Stimulated activated CD4-positive, alpha-beta T cell treated with anti-CD3 and anti-CD28 coated beads, Interleukin-2, amount 100 ng/mL, for 48 hours (primary cell): Measurements from ENCODE around the gene MAEA.

Experiments
- DNase-seq, 2 donors: peaks; one replicate each; pipeline ENCODE4 v3.0.0-alpha.2; 2020

The MAEA gene

DNA sequence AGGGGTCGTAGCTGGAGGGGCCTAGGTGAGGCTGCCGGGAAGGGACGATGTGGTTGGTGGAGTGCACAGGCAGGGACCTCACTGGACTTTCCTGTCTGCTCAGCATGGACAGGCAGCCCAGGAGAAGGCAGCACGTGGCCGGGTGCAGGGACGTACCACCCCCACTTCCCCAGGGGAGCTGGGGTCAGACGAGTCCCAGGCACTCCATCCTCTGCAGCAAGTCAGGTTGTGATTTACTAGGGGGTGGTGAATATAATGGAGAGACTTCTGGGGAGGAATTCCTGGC is 39.2 kb upstream of the MAEA start:
- DNase-seq, result no peak

DNA sequence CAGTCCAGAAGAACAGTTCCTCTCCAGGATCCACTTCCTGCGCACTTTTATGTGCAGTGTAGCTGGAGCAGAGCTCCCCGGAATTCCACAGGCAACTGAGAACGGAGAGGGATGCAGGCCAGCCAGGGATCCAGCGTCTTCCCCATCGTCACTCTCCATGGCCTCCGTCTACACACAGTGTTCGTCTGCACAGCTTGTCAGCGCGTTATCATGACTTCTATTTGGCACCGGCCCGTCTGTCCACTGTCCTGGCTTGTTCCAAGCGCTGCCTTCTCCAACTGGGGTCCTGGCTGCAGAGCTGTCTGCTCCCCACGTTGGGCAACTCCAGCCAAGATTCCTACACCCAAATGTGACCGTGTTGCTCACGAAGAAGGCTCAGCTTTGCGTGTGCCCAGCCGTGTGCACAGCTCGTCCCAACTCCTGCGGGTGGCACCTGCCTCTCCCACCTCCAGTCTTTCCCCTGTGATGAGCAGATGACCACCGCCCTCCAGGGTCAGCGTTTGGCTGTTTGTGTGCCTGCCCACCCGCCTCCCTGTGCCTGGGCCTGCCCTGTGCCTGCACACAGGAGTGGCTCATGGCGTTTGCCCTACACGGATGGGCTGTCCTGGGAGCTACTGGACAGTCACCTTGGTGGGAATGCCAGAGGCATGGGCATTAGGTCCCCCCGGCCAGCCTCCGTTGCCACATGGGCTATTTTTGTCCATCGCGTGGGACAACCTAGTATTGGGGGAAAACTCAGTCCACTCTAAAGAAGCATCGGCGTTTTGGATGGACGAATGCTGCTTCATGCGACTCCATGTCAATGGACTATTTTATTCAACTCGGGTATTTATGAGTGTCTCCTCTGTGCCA is 38.5 kb upstream of the MAEA start:
- DNase-seq, result no peak

DNA sequence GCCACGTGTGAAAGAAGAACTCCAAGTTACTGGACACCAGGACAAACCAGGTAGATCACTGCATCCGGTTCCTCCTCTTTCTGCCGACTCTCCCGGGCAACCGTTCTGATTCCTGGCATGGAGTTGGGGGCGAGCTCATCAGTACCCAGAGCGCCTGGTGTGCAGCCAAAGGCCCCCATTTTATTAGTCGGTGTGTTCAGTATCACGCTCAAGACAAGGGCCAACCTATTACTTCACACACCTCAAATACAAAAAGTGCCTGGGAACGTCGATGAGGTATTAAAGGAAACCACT is 38.0 kb upstream of the MAEA start:
- DNase-seq, result no peak

GRCh38 chr4:1252928-1253492 is 36.7 kb upstream of the MAEA start:
- DNase-seq, result no peak

DNA sequence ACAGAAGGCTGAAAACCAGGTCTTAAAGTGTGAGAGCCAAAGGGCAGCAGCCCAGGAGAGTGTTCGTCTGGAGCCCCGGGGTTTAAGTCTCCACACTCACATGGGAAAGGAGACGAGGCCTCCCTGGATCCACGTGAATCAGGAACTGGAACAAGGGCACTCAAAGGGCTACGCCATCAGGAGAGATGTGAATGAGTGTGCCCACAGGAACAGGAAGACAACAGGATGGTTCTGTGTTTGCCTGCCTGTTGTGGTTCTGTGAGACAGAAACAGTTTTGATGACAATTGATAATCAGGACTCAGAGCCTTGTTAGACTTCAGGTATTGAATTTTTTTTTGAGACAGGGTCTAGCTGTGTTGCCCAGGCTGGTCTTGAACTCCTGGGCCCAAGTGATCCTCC is 35.9 kb upstream of the MAEA start:
- no peak for DNase-seq

DNA sequence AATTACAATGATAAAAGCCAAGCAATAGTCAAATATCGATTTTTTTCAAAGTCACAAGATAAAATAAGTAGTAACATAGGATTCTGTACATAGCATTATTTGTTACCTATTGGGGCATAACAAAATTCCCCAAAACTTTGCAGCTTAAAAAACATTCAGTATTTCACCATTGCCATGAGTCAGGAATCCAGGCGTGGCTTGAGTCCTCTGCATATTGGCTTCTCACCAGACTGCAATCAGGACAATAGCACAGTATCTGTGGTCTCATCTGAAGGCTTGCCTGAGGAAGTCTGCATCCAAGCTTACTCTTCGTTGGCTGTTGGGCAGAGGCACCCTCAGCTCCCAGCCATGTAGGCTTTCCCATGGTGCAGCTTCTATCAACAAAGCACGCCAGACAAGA is 34.5 kb upstream of the MAEA start:
- DNase-seq, result no peak

GRCh38 chr4:1255699-1256098 is 34.0 kb upstream of the MAEA start:
- DNase-seq, result no peak

- no peak for DNase-seq
These were observed 31.2 kb upstream of the MAEA start for GRCh38 chr4:1258457-1258856.

DNA sequence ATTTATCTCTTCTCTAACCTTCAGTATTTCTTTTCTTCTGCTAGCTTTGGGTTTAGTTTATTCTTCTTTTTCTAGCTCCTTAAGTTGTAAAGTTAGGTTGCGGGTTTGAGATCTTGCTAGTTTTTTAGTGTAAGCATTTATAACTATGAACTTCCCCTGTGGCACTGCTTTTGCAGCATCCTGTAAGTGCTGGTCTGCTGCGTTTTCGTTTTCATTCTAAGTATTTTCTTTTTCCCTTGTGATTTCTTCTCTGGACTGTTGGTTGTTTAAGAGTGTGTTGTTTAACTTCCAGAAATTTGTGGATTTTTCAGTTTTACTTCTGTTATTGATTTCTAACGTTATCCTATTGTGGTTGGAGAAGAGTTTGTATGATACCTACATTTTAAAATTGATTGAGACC is 29.7 kb upstream of the MAEA start:
- DNase-seq, result no peak

DNA sequence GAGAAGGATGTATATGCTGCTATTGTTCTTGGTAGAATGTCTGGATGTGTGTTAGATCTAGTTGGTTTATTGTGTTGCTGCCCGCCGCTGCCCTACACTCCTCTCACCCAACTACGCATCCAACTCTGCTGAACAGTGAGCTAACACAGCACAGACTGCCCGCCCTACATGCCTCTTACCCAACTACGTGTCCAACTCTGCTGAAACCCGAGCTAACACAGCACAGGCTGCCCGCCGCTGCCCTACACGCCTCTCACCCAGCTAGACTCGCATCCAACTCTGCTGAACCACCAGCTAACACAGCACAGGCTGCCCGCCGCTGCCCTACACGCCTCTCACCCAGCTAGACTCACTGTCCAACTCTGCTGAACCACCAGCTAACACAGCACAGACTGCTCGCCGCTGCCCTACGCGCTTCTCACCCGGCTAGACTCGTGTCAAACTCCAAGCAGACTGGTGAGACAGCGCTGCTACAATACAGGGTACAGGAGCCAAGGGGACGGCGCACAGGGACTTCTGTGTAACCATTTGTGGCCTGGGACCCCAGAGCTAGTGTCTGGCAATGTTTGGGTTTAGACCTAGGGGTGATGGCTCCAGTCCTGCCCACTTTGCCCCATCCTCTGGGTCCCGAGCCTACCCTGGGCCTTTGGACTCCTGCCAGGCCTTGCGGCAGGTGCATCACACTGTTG is 29.1 kb upstream of the MAEA start:
- no peak for DNase-seq

DNA sequence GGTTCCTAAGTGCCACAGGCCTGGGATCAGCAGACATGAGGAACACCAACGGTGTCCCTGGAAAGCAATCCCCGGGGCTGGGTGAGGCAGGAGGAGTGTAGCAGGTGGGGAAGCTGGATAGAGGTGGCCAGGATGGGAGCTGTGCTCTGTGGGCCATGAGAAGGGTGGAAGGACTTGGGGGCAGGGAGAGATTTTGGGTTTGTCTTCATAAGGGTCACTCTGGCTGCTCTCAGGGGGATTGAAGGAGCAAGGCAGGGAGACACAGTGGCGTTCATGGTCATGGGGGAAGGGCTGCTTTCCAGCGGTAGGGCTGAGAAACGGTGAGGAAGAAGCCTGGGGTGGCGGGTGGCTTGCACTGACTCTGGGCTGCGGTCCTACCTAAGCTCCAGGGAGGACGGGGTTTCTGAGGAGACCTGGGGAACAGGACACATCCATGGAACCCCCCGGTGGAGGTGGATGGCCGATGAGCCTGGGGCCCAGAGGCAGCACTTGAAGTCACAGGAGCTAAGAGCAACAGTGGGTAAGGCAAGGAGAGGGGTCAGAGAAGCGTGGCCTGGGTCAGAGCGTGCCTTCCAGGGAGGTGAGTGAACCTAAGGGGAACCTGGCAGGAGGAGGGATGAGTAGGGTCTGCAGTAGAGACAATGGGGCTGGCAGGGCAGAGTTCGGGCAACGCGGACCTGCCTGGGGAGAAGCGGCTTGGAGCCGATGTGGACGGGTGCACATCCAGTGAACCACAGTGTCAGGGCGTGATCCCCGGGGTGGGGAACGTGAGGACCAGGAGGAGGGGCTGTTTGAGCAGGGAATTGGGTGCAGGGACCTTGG is 28.4 kb upstream of the MAEA start:
- DNase-seq, result no peak

- no peak for DNase-seq
These were observed 24.7 kb upstream of the MAEA start for GRCh38 chr4:1264942-1265341.

DNA sequence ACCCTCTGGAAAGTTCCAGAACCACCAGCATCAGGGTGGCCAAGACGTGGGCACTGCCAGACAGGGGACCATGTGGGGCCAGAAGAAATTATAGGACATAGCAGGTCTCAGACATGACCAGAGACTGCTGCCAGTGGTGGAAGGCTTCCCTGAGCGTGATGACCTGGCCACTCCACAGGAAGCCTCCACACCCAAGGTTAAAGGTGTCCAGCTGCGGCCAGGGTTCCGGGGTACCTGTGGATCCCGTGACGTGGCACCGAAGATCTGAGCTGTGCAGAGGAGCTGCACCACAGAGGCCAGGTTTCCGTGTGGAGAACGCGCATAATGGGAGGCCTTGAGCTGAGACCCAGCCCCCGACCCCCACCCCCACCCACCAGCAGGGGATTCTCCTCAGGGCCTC is 24.3 kb upstream of the MAEA start:
- no peak for DNase-seq

GRCh38 chr4:1266881-1267763 is 22.6 kb upstream of the MAEA start:
- DNase-seq, result no peak

DNA sequence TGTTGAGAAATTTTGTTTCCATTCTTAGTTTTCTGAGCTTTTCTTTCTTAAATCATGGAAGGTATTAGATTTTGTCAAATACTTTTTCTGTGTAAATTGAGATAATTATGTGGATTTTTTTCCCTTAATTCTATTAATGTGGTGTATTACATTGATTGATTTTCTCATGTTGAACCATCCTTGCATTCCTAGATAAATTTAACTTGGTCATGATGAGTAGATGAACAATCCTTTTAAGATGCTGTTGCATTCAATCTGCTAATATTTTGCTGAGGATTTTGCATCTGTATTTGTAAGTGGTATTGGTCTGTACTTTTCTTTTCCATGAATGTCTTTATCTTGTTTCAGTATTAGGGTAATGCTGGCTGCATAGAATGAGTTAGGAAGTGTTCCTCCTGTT is 20.5 kb upstream of the MAEA start:
- no peak for DNase-seq

DNA sequence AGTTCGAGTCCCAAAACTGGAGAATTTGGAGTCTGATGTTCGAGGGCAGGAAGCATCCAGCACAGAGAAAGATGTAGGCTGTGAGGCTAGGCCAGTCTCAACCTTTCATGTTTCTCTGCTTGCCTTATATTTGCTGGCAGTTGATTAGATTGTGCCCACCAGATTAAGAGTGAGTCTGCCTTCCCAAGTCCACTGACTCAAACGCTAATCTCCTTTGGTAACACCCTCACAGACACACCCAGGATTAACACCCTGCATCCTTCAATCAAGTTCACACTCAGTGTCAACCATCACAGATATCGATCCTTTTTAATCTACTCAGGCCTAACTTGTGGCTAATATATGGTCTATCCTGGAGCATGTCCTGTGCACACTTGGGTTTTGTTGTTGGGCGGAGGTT is 18.0 kb upstream of the MAEA start:
- DNase-seq, result no peak

- DNase-seq, result no peak
These were observed 14.8 kb upstream of the MAEA start for GRCh38 chr4:1274871-1275270.

GRCh38 chr4:1276984-1277383 is 12.7 kb upstream of the MAEA start:
- no peak for DNase-seq

- no peak for DNase-seq
These were observed 11.7 kb upstream of the MAEA start for GRCh38 chr4:1277667-1278665.

GRCh38 chr4:1279253-1279652 is 10.4 kb upstream of the MAEA start:
- no peak for DNase-seq

GRCh38 chr4:1283711-1284110 is 6.0 kb upstream of the MAEA start:
- no peak for DNase-seq
